GM20000 (cell line): ENCODE measurements around the gene PPFIBP2.

Experiments used
- DNase-seq: peaks from one replicate; pipeline ENCODE4 v3.0.0; 2012; ENCODE audit warnings: low spot score
- TF ChIP-seq, protein P1 (sequence below): IDR thresholded peaks from 2 replicates; pipeline ENCODE4 v1.5.1; 2012; ENCODE audit warnings: mild to moderate bottlenecking, control low read depth; ENCODE audit errors: extremely low read depth, missing control alignments

PPFIBP2 gene

DNA sequence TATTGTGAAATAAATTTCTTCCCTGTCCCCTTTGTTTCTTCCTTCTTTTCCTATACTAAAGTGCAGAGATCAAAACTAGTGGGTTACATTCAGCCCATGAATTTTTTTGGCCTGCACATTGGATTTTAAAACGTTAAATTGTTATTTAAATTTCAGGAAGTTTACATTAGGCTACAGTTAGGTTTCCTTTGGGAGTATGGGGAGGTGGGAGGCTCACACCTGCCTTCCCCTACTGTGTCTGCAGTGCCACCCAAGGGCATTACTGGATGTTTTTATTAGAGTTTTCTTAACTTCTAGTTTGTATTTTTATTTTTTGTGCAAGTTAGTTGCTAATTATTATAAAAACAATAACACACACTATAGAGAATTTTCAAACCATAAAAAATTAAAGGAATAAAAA lies 107.8 kb downstream of the PPFIBP2 start:
- TF ChIP-seq, protein P1, sequence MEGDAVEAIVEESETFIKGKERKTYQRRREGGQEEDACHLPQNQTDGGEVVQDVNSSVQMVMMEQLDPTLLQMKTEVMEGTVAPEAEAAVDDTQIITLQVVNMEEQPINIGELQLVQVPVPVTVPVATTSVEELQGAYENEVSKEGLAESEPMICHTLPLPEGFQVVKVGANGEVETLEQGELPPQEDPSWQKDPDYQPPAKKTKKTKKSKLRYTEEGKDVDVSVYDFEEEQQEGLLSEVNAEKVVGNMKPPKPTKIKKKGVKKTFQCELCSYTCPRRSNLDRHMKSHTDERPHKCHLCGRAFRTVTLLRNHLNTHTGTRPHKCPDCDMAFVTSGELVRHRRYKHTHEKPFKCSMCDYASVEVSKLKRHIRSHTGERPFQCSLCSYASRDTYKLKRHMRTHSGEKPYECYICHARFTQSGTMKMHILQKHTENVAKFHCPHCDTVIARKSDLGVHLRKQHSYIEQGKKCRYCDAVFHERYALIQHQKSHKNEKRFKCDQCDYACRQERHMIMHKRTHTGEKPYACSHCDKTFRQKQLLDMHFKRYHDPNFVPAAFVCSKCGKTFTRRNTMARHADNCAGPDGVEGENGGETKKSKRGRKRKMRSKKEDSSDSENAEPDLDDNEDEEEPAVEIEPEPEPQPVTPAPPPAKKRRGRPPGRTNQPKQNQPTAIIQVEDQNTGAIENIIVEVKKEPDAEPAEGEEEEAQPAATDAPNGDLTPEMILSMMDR: no peak
- no peak for DNase-seq

DNA sequence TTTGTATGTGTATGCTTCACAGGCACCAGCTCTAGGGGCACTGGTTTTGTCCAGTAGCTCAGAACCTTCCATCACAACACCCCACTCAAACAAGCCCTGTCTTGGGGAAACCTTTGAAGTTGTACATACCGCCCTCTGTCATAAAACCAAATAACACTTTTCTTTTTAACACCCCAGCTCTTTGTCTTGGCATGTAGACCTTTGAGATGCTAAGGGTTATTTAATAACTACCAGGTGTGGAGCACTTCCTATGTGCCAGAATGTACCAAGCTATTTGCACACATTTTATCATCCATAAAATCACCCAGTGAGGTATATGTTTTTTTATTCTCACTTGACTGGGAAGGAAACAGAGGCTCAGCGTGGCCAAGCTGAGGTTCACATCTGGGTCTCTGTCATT lies 108.9 kb downstream of the PPFIBP2 start:
- no peak for DNase-seq
- TF ChIP-seq, protein P1: no peak

DNA sequence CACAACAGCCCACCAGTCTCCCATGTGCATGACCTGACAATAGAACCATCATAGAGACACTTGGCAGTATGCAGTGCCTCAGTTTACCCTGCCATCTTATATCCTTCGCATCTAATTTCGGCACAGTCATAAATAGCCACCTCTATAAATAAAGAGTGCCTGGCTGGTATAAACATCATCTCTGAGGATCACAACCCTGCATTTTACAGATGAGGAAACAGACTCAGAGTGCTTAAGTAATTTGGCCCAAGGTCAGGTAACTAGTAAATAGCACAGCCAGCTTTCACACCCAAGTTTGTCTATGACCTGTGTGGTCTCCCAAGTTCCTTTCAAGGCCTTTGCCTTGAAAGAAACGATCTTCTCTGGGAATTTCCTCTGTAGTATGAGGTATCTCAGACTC lies 114.9 kb downstream of the PPFIBP2 start:
- TF ChIP-seq, protein P1: no peak
- no peak for DNase-seq

DNA sequence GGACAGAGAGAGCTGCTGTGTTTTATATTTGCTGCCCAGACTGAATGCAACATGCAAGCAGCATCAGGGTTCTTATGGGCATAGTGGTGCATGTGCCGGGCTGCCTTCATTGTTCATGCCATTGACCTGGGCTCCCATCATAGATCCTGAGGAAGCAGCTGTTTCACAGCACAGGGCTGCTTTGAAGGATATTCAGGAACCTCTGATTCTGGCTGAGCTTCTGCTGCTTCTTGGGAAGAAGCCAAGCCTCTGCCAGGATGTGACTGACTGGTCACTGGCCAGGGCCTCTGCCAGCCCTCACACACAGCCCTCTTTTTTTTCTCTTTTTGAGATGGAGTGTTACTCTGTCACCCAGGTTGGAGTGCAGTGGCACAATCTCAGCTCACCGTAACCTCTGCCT lies 116.2 kb downstream of the PPFIBP2 start:
- no peak for DNase-seq
- TF ChIP-seq, protein P1: no peak

DNA sequence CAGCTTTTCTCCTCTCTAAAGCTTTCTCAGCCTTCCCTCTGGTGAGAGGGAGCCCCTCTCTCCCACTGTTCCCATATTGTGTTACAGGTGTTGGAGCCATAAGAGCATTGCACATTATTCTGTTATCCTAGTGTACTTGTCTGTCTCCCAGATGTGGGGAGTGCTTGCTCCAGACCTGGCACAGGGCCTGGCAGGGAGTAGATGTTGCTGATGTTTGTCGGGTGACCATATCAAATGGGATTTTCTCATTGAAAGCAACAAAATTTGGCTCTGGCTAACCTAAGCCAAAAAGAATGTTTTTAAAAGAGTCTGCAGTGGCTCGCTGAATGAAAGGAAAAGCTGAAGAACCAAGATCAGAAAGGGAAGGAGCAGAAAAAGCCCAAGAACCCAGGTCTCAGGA lies 118.4 kb downstream of the PPFIBP2 start:
- TF ChIP-seq, protein P1: no peak
- DNase-seq: no peak

DNA sequence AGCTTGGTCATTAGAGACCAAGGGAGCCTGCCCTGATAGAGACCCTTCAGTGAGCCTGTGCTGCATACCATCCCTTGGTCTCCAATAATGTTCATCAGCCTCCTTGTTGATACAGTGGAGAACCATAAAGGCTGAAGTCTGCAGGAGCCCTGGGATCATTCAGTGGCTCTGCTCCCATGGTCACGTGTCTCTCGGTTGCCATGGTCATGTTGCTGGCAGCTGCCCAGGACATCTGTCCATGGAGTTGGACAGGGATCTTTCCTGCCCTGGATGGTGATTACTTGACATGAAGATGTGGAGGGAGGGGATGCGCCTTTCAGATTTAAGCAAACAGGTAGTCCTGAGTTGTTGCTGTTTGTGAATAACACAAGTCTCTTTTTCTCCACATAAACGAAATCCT lies 121.3 kb downstream of the PPFIBP2 start:
- no peak for DNase-seq
- TF ChIP-seq, protein P1: no peak

DNA sequence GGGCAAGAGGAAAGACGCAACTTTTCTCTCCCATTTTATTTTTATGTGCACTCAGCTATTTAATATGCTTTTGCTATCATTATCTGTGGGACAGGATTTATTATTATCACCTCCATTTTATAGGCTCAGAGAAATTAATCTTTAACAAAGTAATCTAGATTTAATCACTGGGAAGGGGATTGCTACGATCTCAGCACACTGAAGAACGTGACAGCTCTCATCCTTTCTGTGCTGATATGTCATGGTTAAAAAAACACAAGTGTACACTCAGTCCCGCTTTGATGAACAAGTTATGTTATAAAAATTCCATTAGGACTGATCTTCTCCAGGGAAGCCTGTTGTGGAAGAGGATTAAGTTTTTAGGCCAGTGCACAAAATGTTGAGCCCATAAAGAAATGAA lies 121.9 kb downstream of the PPFIBP2 start:
- no peak for DNase-seq
- TF ChIP-seq, protein P1: no peak
